ENCODE data around the gene CNGA3. TPM values are rescaled to one million over a fixed set of nuclear protein-coding genes. Genes with fewer than 3 reads are reported as not detected.

CNGA3 gene
- total RNA-seq, 2 experiments from 2014 or later = not detected

DNA sequence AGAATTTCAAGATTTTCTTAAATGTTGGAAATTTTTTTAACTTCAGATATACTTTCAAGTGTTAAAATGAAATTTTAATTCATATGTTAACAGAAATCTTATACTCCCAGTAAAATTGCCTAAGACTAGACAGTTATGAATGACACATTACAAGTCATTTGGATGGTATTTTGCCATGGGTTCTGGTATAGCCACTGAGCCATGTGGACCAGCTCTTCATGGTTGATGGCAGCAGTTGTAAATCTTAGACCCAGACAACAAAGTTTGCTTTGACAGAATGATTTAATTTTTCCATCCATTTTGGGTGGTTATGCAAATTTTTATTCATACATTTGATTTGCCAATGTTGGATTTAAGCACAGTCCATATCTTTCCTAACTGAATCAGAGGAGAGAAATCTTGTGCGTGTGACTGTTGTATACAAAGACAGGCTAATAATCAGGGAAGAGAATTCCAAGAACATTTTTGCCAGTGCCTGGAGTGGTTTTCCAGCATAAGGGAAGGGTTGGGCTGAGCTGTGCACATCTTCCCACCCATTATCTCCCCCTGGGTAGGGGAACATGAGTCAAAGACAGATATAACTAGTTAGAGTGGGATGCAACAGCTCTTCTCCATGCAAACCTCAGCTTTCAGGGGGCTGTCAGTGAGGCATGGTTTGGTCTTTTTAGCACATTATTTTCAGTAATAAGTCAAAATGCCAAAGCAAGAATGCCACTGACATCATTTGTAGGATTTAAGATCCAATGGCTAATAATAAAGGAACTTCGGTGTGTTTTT, 70.3 kb downstream of the CNGA3 start:
- intact Hi-C loops (cut with micrococcal nuclease; ENCODE audit: unreplicated experiment) = loop anchor here (10.0 kb wide), 1 partner anchor 418 kb away; no protein-coding TSS in a partner anchor
- CTCF ChIA-PET (ENCODE audit: unreplicated experiment) = no interaction called here

DNA sequence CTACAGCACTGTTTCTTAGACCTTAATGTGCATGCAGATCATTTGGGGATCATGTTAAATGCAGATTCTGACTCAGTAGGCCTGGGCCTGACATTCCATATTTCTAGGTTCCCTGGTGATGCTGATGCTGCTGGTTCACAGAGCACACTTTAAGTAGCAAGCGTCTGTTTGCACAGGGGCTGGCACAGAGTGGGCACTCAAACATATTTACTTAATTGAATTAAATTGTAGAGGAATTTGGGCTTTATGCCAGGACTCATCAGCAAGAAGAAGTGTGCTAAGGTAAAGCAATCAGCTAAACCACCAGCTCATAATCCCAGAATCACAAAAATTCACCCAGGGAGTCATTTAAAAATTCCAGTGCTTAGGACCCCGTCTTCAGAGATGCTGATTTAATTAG, 73.3 kb downstream of the CNGA3 start:
- no peak overlapping the region for H3K4me2 ChIP-seq (ENCODE audit: low read length)
- no peak overlapping the region for H3K27ac ChIP-seq (ENCODE audit: low read depth, low read length, poor library complexity, severe bottlenecking)
- no peaks in the 10 kb centered on the region for H3K9me2 ChIP-seq (ENCODE audit: insufficient read depth, low read length)
- intact Hi-C loops (cut with micrococcal nuclease; ENCODE audit: unreplicated experiment) = loop anchor here (10.0 kb wide), 1 partner anchor 415 kb away; no protein-coding TSS in a partner anchor
- ChIA-PET CTCF (ENCODE audit: unreplicated experiment) (interaction anchor here (0.6 kb wide), 1 partner anchor 204 kb away, joined by 3 read pairs; no protein-coding TSS in a partner anchor), POLR2A (interaction anchor here (0.5 to 0.6 kb wide), 2 partner anchors 13 to 25 kb away, joined by 4 to 6 read pairs; partner anchors contain the start of gene INPP4A)
- BruUV-seq (replicated peaks) = no TSS peak
- H3K9me3 ChIP-seq (ENCODE audit: low read length) = no peaks in the 10 kb centered on the region
- H3K36me3 ChIP-seq (ENCODE audit: insufficient read depth, low read length) = no peaks in the 10 kb centered on the region
- no peaks in the 10 kb centered on the region for H3K79me2 ChIP-seq (ENCODE audit: insufficient read depth, low read depth, low read length)
- H3K4me1 ChIP-seq (ENCODE audit: insufficient read depth, low read length, poor library complexity, severe bottlenecking) = no peaks in the 10 kb centered on the region
- no peaks in the 10 kb centered on the region for H4K20me1 ChIP-seq (ENCODE audit: insufficient read depth, low read length)
- DNase-seq (ENCODE audit: low spot score) = no peak
- TF ChIP-seq EZH2phosphoT487 (IDR thresholded peaks at IDR 0.05; ENCODE audit: borderline replicate concordance, low read depth, low read length) = no peak
- TF ChIP-seq, protein P1, sequence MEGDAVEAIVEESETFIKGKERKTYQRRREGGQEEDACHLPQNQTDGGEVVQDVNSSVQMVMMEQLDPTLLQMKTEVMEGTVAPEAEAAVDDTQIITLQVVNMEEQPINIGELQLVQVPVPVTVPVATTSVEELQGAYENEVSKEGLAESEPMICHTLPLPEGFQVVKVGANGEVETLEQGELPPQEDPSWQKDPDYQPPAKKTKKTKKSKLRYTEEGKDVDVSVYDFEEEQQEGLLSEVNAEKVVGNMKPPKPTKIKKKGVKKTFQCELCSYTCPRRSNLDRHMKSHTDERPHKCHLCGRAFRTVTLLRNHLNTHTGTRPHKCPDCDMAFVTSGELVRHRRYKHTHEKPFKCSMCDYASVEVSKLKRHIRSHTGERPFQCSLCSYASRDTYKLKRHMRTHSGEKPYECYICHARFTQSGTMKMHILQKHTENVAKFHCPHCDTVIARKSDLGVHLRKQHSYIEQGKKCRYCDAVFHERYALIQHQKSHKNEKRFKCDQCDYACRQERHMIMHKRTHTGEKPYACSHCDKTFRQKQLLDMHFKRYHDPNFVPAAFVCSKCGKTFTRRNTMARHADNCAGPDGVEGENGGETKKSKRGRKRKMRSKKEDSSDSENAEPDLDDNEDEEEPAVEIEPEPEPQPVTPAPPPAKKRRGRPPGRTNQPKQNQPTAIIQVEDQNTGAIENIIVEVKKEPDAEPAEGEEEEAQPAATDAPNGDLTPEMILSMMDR (conservative IDR thresholded peaks at IDR 0.05; ENCODE audit: low read length) = no peak
- no peak overlapping the region for H2AFZ ChIP-seq (ENCODE audit: low read length)
- H3K4me3 ChIP-seq (ENCODE audit: low read depth, low read length, poor library complexity, severe bottlenecking) = no peak overlapping the region

More for the DNA sequence above, 70.3 kb downstream of the CNGA3 start:
- no peaks in the 10 kb centered on the region for H3K79me2 ChIP-seq (ENCODE audit: insufficient read depth, low read depth, low read length)
- TF ChIP-seq EZH2phosphoT487 (IDR thresholded peaks at IDR 0.05; ENCODE audit: borderline replicate concordance, low read depth, low read length) = no peak
- TF ChIP-seq, protein P1 (conservative IDR thresholded peaks at IDR 0.05; ENCODE audit: low read length) = no peak
- H3K9me3 ChIP-seq (ENCODE audit: low read length) = no peaks in the 10 kb centered on the region
- no peaks in the 10 kb centered on the region for H3K36me3 ChIP-seq (ENCODE audit: insufficient read depth, low read length)
- POLR2A ChIA-PET = interaction anchor here (0.7 to 1.0 kb wide), 2 partner anchors 159 to 604 kb away, joined by 3 read pairs; no protein-coding TSS in a partner anchor
- no peak for DNase-seq (ENCODE audit: low spot score)
- no TSS peak for BruUV-seq (replicated peaks)
- H2AFZ ChIP-seq (ENCODE audit: low read length) = no peak overlapping the region
- H3K4me3 ChIP-seq (ENCODE audit: low read depth, low read length, poor library complexity, severe bottlenecking) = no peak overlapping the region
- no peaks in the 10 kb centered on the region for H3K9me2 ChIP-seq (ENCODE audit: insufficient read depth, low read length)
- H3K4me1 ChIP-seq (ENCODE audit: insufficient read depth, low read length, poor library complexity, severe bottlenecking) = no peaks in the 10 kb centered on the region
- no peak overlapping the region for H3K27ac ChIP-seq (ENCODE audit: low read depth, low read length, poor library complexity, severe bottlenecking)
- no peak overlapping the region for H3K4me2 ChIP-seq (ENCODE audit: low read length)
- no peaks in the 10 kb centered on the region for H4K20me1 ChIP-seq (ENCODE audit: insufficient read depth, low read length)

All from OCI-LY7 (cell line).